BLaER1 (cell line): ENCODE data around the gene TLK2.
A peak's percentile ranks its signal among the peaks of the same experiment; 100 is the strongest.
"Not testable (repeated sequence)": the region's sequence is repeated elsewhere in the genome, so short reads cannot be mapped to it uniquely, and the experiment has no call there.

Experiments
- H3K27ac ChIP-seq: shearing (Covaris generic); formaldehyde crosslinking; 2 replicates; pipeline ENCODE4 v1.8.1; 2022
- H3K27me3 ChIP-seq: shearing (Covaris generic); formaldehyde crosslinking; 2 replicates; pipeline ENCODE4 v1.8.1; 2022
- H3K36me3 ChIP-seq: shearing (Covaris generic); formaldehyde crosslinking; 2 replicates; pipeline ENCODE4 v1.8.1; 2022
- H3K4me1 ChIP-seq: shearing (Covaris generic); formaldehyde crosslinking; 2 replicates; pipeline ENCODE4 v1.8.1; 2022
- H3K4me2 ChIP-seq: shearing (Covaris generic); formaldehyde crosslinking; 2 replicates; pipeline ENCODE4 v1.8.1; 2022
- H3K4me3 ChIP-seq: shearing (Covaris generic); formaldehyde crosslinking; 2 replicates; pipeline ENCODE4 v1.8.1; 2022
- H3K9ac ChIP-seq: shearing (Covaris generic); formaldehyde crosslinking; 2 replicates; pipeline ENCODE4 v1.8.1; 2022
- H3K9me3 ChIP-seq: shearing (Covaris generic); formaldehyde crosslinking; 2 replicates; pipeline ENCODE4 v1.8.1; 2022
- H4K20me1 ChIP-seq: shearing (Covaris generic); formaldehyde crosslinking; 2 replicates; pipeline ENCODE4 v1.8.1; 2022

Gene TLK2

DNA sequence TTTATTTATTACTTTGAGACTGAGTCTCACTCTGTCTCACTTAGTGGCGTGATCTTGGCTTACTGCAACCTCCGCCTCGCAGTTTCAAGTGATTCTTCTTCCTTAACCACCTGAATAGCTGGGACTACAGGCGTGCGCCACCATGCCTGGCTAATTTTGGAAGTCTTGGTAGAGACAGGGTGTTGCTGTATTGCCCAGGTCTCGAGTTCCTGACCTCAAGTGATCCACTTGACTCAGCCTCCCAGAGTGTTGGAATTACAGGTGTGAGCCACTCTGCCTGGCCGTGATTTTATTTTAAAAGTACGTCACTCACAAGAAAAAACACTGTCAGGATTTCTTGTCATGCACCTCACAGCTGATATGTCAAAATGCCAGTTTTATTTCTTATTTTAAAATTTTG is 26.2 kb downstream of the TLK2 start:
- H3K4me2 ChIP-seq, H3K36me3 ChIP-seq, H3K4me1 ChIP-seq, H3K9ac ChIP-seq, H3K27ac ChIP-seq, H3K27me3 ChIP-seq, H3K4me3 ChIP-seq, H3K9me3 ChIP-seq: not testable (repeated sequence)
- peaks cover 96% of the 10 kb centered on the region for H4K20me1 ChIP-seq

GRCh38 chr17:62507191-62507836 is 28.7 kb downstream of the TLK2 start:
- H3K27me3 ChIP-seq, H3K9ac ChIP-seq, H3K4me3 ChIP-seq, H3K4me2 ChIP-seq, H3K9me3 ChIP-seq, H3K4me1 ChIP-seq, H3K27ac ChIP-seq, H3K36me3 ChIP-seq: not testable (repeated sequence)
- peaks cover 99% of the 10 kb centered on the region for H4K20me1 ChIP-seq

- not testable (repeated sequence) for H3K4me1 ChIP-seq, H3K4me2 ChIP-seq, H3K9ac ChIP-seq, H3K27me3 ChIP-seq, H3K27ac ChIP-seq, H3K9me3 ChIP-seq, H3K4me3 ChIP-seq
- Histone ChIP-seq H4K20me1 (peaks cover 99% of the 10 kb centered on the region), H3K36me3 (peaks cover 14% of the 10 kb centered on the region; the same call in 1 of the 2 replicates)
These were observed 31.7 kb downstream of the TLK2 start for GRCh38 chr17:62510247-62510819.

- H3K4me2 ChIP-seq, H3K4me3 ChIP-seq, H3K27me3 ChIP-seq, H3K4me1 ChIP-seq, H3K9me3 ChIP-seq, H3K27ac ChIP-seq, H3K9ac ChIP-seq: not testable (repeated sequence)
- peaks cover 98% of the 10 kb centered on the region for H4K20me1 ChIP-seq
- peaks cover 18% of the 10 kb centered on the region for H3K36me3 ChIP-seq
These were observed 32.4 kb downstream of the TLK2 start for GRCh38 chr17:62511014-62511413.

DNA sequence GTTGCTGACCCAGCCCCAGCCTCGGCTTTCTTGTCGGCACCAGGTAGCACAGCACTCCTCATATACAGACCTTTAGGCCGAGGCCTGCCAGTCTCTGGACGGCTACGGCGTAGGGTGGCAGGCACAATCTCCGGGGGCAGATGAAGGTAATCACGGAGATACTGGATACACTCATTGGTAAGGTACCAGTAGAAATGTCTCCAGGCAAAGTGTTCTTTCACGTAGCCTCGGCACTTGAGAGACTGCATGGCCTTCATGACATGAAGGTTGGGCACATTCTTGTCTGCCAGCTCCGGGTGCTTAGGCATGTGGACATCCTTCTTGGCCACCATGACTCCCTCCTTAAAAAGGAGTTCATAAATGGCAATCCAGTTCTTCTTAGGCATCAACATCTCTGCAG is 37.8 kb downstream of the TLK2 start:
- H3K27ac ChIP-seq, H3K4me2 ChIP-seq, H3K4me3 ChIP-seq, H3K9ac ChIP-seq, H3K4me1 ChIP-seq, H3K27me3 ChIP-seq: not testable (repeated sequence)
- Histone ChIP-seq H3K9me3 (peaks cover 17% of the 10 kb centered on the region), H3K36me3 (peaks cover 40% of the 10 kb centered on the region), H4K20me1 (peaks cover 99% of the 10 kb centered on the region)

DNA sequence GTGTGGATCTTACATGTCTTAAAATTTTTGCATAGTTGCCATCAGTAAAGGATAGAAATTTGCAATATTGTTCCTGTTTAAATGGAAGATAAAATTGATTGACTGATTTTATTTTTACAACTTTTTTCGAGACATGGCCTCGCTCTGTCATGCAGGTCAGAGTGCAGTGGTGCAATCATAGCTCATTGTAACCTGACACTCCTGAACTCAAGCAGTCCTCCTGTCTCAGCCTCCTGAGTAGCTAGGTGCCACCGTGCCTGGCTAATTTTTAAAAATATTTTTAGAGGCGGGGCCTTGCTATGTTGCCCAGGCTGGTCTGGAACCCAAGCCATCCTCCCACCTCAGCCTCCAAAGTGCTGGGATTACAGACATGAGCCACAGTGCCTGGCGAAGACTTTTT is 42.7 kb downstream of the TLK2 start:
- Histone ChIP-seq H4K20me1 (peaks cover 55% of the 10 kb centered on the region), H3K36me3 (peaks cover 50% of the 10 kb centered on the region)
- H3K9ac ChIP-seq, H3K4me2 ChIP-seq, H3K27me3 ChIP-seq, H3K27ac ChIP-seq, H3K9me3 ChIP-seq, H3K4me3 ChIP-seq, H3K4me1 ChIP-seq: not testable (repeated sequence)

DNA sequence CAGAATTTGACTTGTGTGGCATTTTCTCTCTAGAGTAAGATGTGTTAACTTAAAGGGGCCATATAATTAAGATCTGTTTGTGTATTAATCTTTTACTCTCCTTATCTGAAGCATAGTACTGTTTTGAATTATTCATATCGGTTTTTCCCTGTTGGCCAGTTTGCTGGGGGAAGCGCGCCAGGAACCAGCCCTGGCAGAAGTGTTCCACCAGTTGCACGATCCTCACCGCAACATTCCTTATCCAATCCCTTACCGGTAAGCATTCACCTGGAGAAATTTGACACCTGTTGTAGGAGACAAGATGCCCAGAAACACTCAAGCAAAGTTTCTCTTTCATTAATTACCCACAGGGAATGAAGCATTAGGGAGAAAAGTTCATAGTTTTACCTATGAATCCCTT is 45.5 kb downstream of the TLK2 start:
- H3K36me3 ChIP-seq: peaks cover 60% of the 10 kb centered on the region
- H3K4me1 ChIP-seq, H3K27me3 ChIP-seq, H3K4me2 ChIP-seq, H3K9ac ChIP-seq, H3K27ac ChIP-seq, H3K4me3 ChIP-seq, H3K9me3 ChIP-seq: not testable (repeated sequence)
- peaks cover 28% of the 10 kb centered on the region for H4K20me1 ChIP-seq

- H3K27me3 ChIP-seq, H3K4me2 ChIP-seq, H3K9me3 ChIP-seq, H3K4me1 ChIP-seq, H3K9ac ChIP-seq, H3K27ac ChIP-seq, H3K4me3 ChIP-seq: not testable (repeated sequence)
- peaks cover 15% of the 10 kb centered on the region for H4K20me1 ChIP-seq
- H3K36me3 ChIP-seq: peaks cover 68% of the 10 kb centered on the region
These were observed 46.7 kb downstream of the TLK2 start for GRCh38 chr17:62525317-62525716.

GRCh38 chr17:62530936-62531335 is 52.3 kb downstream of the TLK2 start:
- H3K4me1 ChIP-seq: not testable (repeated sequence)

DNA sequence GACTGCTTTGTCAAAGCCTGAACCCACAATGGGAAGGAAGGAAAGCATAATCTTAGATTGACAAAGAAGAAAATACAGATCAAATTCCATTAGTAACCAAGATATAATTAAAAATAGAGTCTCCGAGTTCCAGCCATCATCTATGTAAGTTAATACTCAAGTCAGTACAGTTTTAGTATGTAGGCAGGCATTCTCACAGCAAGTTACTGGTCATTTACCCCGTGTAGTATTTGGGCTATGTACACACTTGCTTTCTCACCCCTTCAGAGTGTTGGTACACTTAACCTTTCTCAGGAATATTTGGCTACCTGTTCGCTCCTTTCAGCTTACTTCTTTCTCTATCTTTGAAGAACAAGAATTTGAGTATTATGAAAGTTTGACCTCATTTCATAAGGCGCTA is 57.9 kb downstream of the TLK2 start:
- not testable (repeated sequence) for H3K4me1 ChIP-seq, H3K27ac ChIP-seq, H3K9me3 ChIP-seq, H3K4me3 ChIP-seq, H3K27me3 ChIP-seq, H3K9ac ChIP-seq, H3K4me2 ChIP-seq
- peaks cover 66% of the 10 kb centered on the region for H3K36me3 ChIP-seq
- peaks cover 27% of the 10 kb centered on the region; the same call in 1 of the 2 replicates for H4K20me1 ChIP-seq

More at GRCh38 chr17:62530936-62531335, 52.3 kb downstream of the TLK2 start:
- H4K20me1 ChIP-seq, H3K4me3 ChIP-seq, H3K4me2 ChIP-seq, H3K27ac ChIP-seq, H3K9me3 ChIP-seq, H3K27me3 ChIP-seq, H3K9ac ChIP-seq: not testable (repeated sequence)
- H3K36me3 ChIP-seq: peaks cover 51% of the 10 kb centered on the region

DNA sequence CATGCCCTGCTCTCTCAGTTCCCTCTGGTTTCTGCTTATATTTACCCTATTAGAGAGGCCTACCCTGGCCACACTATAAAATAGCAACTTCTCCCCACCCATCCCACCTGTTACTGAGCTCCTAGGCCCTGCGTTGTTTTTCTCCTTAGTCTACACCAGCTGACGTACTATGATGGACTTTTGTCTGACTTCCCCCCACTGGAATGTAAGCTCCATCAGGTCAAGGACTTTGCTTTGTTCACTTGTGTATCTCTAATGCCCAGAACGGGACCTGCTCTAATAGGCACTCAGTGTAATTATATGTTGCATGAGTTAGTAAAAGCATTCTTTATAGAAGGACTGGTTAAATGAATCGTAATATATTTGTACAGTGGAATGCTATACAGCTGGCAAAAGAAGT is 62.4 kb downstream of the TLK2 start:
- H3K4me2 ChIP-seq, H3K4me3 ChIP-seq, H3K27me3 ChIP-seq, H3K27ac ChIP-seq, H3K9me3 ChIP-seq, H3K9ac ChIP-seq, H3K4me1 ChIP-seq: not testable (repeated sequence)
- peaks cover 74% of the 10 kb centered on the region for H3K36me3 ChIP-seq
- H4K20me1 ChIP-seq: peaks cover 45% of the 10 kb centered on the region

- H3K36me3 ChIP-seq: peaks cover 61% of the 10 kb centered on the region
- not testable (repeated sequence) for H3K4me3 ChIP-seq, H3K27ac ChIP-seq, H3K4me1 ChIP-seq, H3K4me2 ChIP-seq, H3K27me3 ChIP-seq, H3K9ac ChIP-seq, H3K9me3 ChIP-seq
- peaks cover 53% of the 10 kb centered on the region for H4K20me1 ChIP-seq
These were observed 64.7 kb downstream of the TLK2 start for GRCh38 chr17:62543278-62543775.

DNA sequence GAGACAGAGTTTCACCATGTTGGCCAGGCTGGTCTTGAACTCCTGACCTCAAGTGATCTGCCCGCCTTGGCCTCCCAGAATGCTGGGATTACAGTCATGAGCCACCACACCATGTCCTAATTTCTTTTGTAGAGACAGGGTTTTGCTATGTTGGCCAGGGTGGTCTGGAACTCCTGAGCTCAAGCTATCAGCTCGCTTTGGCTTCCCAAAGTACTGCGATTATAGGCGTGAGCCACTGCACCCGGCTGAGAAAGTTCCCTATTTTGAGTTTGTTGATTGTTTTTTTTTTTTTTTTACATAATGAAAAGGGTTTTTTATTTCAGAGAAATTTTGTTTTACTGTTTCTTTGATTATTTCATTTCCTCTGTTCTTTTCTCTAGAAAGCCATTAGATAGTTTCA is 67.4 kb downstream of the TLK2 start:
- H4K20me1 ChIP-seq: peaks cover 65% of the 10 kb centered on the region

DNA sequence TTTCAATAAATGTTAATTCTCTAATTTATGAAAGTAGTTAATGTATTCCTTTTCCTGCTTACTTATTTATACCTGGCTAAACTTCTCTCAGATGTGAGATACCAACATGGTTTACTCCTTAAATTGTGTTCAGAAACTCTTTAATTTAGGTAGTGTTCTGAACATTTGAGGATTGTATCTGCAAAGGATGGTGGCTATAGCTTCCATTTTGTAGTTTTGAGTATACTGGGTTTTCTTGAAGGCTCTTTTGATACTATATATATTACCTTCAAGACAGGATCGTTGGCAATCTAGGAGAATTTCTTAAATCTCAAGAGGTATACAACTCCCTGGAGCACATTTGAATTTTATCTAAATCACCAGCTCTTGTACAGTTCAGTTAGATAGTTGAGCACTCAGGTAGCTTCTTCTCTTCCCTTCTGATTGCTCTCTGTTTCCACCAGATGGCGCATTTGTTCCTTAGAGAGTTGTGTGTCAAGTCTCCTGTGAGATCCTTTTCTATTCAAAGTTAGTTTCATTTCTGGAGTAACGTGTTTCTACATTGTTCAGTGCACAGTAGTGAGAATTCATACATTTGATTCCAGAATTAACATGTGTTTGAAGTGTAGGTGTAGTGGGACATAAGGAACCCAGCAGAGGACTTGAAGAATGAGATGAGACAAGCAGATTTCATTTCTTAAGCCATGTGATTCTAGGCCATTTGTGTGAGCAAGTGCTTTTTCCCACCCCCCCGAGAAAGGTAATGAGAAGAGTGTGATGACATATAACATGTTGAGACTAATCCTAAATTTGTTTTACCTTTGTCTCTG is 74.4 kb downstream of the TLK2 start:
- peaks cover 58% of the 10 kb centered on the region for H3K36me3 ChIP-seq
- H4K20me1 ChIP-seq: peaks cover 34% of the 10 kb centered on the region
- H3K4me2 ChIP-seq: peak overlapping the region; percentile 54
- not testable (repeated sequence) for H3K4me3 ChIP-seq, H3K9ac ChIP-seq, H3K9me3 ChIP-seq, H3K27ac ChIP-seq, H3K4me1 ChIP-seq, H3K27me3 ChIP-seq

More for the DNA sequence above, 67.4 kb downstream of the TLK2 start:
- not testable (repeated sequence) for H3K4me3 ChIP-seq, H3K4me2 ChIP-seq, H3K9ac ChIP-seq, H3K4me1 ChIP-seq, H3K27me3 ChIP-seq, H3K27ac ChIP-seq, H3K9me3 ChIP-seq
- peaks cover 58% of the 10 kb centered on the region for H3K36me3 ChIP-seq
